ENCODE results near the gene MDFI. TPM values are rescaled to one million over a fixed set of nuclear protein-coding genes. Genes with fewer than 3 reads are reported as not detected.

The MDFI gene
- total RNA-seq, 1 donor from 2014 or later: 84.6 TPM

- TF ChIP-seq CTCF (IDR thresholded peaks at IDR 0.05; ENCODE audit: insufficient read depth, low read length, poor library complexity, severe bottlenecking): no peak
- DNase-seq (ENCODE audit: low read depth): no peak
- Histone ChIP-seq H3K4me3 (ENCODE audit: low read depth, low read length) (no peak overlapping the region), H3K36me3 (ENCODE audit: control insufficient read depth, insufficient read depth, low read length) (no peaks in the 10 kb centered on the region), H3K27me3 (ENCODE audit: control insufficient read depth, insufficient read depth, low read length) (peaks cover 32% of the 10 kb centered on the region)
Observed at GRCh38 chr6:41657131-41658094, 19.1 kb downstream of the MDFI start.

- Histone ChIP-seq H3K4me3 (ENCODE audit: low read depth, low read length) (no peak overlapping the region), H3K36me3 (ENCODE audit: control insufficient read depth, insufficient read depth, low read length) (no peaks in the 10 kb centered on the region), H3K27me3 (ENCODE audit: control insufficient read depth, insufficient read depth, low read length) (peaks cover 32% of the 10 kb centered on the region)
- DNase-seq (ENCODE audit: low read depth): no peak
- no peak for TF ChIP-seq CTCF (IDR thresholded peaks at IDR 0.05; ENCODE audit: insufficient read depth, low read length, poor library complexity, severe bottlenecking)
Observed at GRCh38 chr6:41658636-41659035, 20.4 kb downstream of the MDFI start.

GRCh38 chr6:41659935-41660334 lies 21.7 kb downstream of the MDFI start:
- no peak for TF ChIP-seq CTCF (IDR thresholded peaks at IDR 0.05; ENCODE audit: insufficient read depth, low read length, poor library complexity, severe bottlenecking)
- Histone ChIP-seq H3K27me3 (ENCODE audit: control insufficient read depth, insufficient read depth, low read length) (peaks cover 35% of the 10 kb centered on the region), H3K4me3 (ENCODE audit: low read depth, low read length) (no peak overlapping the region), H3K36me3 (ENCODE audit: control insufficient read depth, insufficient read depth, low read length) (no peaks in the 10 kb centered on the region)
- DNase-seq (ENCODE audit: low read depth): no peak

- TF ChIP-seq CTCF (IDR thresholded peaks at IDR 0.05; ENCODE audit: insufficient read depth, low read length, poor library complexity, severe bottlenecking): no peak
- Histone ChIP-seq H3K4me3 (ENCODE audit: low read depth, low read length) (no peak overlapping the region), H3K27me3 (ENCODE audit: control insufficient read depth, insufficient read depth, low read length) (peaks cover 22% of the 10 kb centered on the region), H3K36me3 (ENCODE audit: control insufficient read depth, insufficient read depth, low read length) (no peaks in the 10 kb centered on the region)
- no peak for DNase-seq (ENCODE audit: low read depth)
Observed at GRCh38 chr6:41663568-41663967, 25.3 kb downstream of the MDFI start.

GRCh38 chr6:41664271-41664670 lies 26.0 kb downstream of the MDFI start:
- H3K27me3 ChIP-seq (ENCODE audit: control insufficient read depth, insufficient read depth, low read length): peaks cover 15% of the 10 kb centered on the region
- TF ChIP-seq CTCF (IDR thresholded peaks at IDR 0.05; ENCODE audit: insufficient read depth, low read length, poor library complexity, severe bottlenecking): no peak
- no peaks in the 10 kb centered on the region for H3K36me3 ChIP-seq (ENCODE audit: control insufficient read depth, insufficient read depth, low read length)
- DNase-seq (ENCODE audit: low read depth): no peak
- no peak overlapping the region for H3K4me3 ChIP-seq (ENCODE audit: low read depth, low read length)

All from kidney epithelial cell (primary cell).